H1 (cell line): Measurements from ENCODE around the gene UGT1A6. TPM values are rescaled to one million over a fixed set of nuclear protein-coding genes. Genes with fewer than 3 reads are reported as not detected.

Experiments
- ASH2L ChIP-seq: fragments of 200-600, 300-600 bp; sonication (generic); IDR thresholded peaks from one replicate; pipeline ENCODE4 v1.7.1; 2017; ENCODE audit warnings: low read length
- TAF7 ChIP-seq: optimal IDR thresholded peaks from 2 replicates; pipeline ENCODE3; 2011; ENCODE audit warnings: low read depth, mild to moderate bottlenecking, inconsistent platforms, low read length, moderate library complexity, borderline replicate concordance
- TBP ChIP-seq: IDR thresholded peaks from 2 replicates; pipeline ENCODE4 v1.6.1; 2011; ENCODE audit warnings: low read depth, low read length, improper control_type of control experiment
- polyA plus RNA-seq, 7 experiments: library from polyadenylated mRNA; depleted of rRNA in 3 of 7; stranded (reverse) in 5 of 7; unstranded in 2 of 7; fragments of >200 nt in 5 of 7; fragments of 200-250 nt in 2 of 7; gene quantifications; 1 replicate in 5 of 7; 2 replicates in 1 of 7; 4 replicates in 1 of 7; pipeline versions ENCODE4 v1.2.1 to v1.2.3, GENCODE V29; 2011 to 2013; ENCODE audit warnings: missing spikeins in 2 of 7, mixed read lengths in 2 of 7
- total RNA-seq: library from RNA; stranded (reverse); fragmentation: NEBNext Ultra II Directional; extraction: Animal tissue kit (Norgen Biotek cat#: 25700); gene quantifications from 2 replicates; pipeline ENCODE4 v1.2.1, GENCODE V29; 2021

The UGT1A6 gene
- total and polyA plus RNA-seq, 2 of the 8 experiments (the other 6 are each of a cell fraction or from before 2014, with no cell fraction given), result not detected

GRCh38 chr2:233764761-233765160, 72.1 kb downstream of the UGT1A6 start (continued):
- TF ChIP-seq TAF7 (no peak), TBP (no peak), ASH2L (no peak)
